HG03097 (cell line): ENCODE measurements around the gene ARL16.

ENCODE experiments used
- ATAC-seq: cut with Tn5 transposase; IDR thresholded peaks from one replicate; pipeline ENCODE4 v1.9.1; 2021; ENCODE audit not compliant: unreplicated experiment, low FRiP score

ARL16 gene, protein sequence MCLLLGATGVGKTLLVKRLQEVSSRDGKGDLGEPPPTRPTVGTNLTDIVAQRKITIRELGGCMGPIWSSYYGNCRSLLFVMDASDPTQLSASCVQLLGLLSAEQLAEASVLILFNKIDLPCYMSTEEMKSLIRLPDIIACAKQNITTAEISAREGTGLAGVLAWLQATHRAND

DNA sequence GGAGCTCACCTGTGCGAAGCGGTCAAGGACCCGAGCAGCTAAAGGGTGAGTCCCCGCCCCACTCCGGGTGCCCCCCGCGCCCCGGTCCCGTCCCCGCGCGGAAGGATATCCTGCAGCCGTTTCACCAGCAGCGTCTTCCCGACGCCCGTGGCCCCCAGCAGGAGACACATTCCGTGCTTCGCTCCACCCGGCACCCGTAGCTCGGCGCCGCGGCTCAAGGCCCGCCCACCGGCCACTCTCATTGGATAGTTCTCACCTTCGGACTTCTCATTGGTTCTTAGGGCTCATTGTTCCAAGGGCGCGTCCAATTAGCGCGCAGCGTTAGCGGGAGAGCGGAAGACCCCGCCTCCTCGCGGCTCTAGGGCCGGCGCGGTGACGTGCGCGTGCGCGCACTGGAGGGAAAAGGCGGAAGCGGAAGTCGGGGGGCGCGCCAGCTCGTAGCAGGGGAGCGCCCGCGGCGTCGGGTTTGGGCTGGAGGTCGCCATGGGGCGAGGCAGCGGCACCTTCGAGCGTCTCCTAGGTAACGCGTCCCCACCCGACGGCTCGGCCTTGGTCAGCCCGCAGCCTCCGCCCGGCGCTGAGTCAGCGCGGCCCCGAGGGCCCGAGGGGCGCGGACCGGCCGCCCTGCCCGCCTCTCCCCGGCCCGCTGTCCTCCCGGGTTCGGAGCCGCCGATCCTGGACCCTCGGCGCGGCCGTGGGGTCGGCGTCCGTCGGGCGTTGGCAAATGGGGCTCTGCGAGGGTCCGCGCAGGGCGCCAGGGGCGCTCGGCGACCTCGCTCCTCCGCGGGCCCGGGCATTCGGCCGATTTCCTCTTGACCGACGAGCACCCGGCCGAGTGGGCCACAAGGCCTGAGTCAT, at the start of gene ARL16, which contains the start of gene HGS:
Gene ARL16, minus strand, starts transcription at position 214 of the 858 bp plus-strand sequence. Its CDS starts 44 bp downstream, at position 170.
Gene HGS, plus strand, starts transcription at position 428 of the 858 bp plus-strand sequence. Its CDS starts 56 bp downstream, at position 484.
- peak; percentile 85 for ATAC-seq

DNA sequence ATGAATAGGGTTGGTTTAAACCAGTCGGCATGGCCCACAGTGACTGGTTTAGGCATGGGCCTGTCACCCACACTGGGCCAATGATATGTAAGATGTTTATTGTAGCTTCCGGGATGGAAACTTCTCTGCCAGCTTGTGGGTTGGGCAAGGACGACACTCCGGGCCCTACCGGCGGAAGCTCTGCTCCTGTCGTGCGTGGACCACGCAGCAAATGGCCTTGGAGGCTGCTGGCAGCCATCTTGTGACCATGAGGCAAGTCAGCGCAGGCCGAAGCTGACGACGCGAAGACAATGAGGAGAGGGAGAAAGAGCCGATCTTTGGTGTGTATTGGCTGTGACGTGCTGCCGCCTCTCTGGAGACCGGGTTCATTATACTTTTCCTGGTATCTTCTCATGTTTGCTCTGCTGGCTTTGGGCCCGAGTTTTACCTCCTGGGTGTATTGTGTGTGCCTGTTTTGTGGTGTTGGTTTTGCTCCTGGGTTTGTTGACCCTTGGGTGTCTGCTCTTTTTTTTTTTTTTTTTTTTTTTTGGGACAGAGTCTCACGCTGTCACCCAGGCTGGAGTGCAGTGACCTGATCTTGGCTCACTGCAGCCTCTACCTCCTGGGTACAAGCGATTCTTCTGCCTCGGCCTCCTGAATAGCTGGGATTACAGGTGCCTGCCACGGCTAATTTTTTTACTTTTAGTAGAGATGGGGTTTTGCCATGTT, 43.9 kb upstream of the ARL16 start:
- ATAC-seq = no peak

DNA sequence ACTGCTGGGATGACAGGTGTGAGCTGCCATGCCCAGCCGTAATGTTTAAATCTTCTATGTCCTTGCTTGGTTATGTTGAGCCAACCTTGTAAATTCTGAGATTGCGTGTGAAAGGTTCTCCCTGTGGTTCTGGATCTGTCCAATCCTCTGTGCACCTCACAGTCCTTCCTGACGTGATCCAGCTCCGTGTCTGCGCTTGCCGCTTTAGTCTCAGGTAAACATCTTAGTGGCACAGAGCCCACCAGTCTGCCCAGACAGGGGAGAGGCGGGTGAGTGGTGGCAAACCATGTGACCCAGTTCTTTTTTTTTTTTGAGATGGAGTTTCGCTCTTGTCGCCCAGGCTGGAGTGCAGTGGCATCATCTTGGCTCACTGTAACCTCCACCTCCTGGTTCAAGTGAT, 42.4 kb upstream of the ARL16 start:
- no peak for ATAC-seq

DNA sequence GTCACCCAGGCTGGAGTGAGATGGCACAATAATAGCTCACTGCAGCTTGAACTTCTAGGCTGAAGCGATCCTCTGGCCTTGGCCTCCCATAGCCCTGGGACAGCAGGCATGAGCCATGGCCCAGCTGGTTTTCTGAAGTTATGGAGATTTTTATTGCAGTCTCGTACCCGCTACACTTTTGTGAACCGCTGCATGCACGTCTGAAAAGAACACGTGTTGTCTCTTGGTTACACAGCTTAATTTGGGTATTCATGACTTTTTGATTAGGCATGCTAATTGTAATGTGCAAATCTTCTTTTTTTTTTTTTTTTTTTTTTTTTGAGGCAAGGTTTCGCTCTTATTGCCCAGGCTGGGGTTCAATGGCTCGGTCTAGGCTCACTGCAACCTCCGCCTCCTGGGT, 41.8 kb upstream of the ARL16 start:
- no peak for ATAC-seq

DNA sequence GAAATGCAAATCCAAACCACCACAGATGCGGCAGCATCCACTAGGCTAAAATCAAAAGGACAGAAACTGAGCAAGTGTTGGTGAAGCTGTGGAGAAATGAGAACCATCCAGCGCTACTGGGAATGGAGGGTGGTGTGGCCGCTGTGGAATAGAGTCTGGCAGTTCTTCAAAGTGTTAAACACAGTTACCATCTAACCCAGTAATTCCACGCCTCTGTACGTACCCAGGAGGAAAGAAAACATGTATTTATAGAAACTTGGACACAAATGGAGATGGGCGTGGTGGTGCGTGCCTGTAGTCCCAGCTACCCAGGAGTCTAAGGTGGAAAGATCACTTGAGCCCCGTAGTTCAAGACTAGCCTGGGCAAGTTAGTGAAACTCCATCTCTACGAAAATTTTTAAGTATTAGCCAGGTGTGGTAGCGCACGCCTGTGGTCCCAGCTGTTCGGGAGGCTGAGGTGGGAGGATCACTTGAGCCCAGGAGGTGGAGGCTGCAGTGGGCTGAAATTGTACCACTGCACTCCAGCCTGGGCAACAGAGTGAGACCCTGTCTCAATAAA, 40.1 kb upstream of the ARL16 start:
- ATAC-seq = no peak

DNA sequence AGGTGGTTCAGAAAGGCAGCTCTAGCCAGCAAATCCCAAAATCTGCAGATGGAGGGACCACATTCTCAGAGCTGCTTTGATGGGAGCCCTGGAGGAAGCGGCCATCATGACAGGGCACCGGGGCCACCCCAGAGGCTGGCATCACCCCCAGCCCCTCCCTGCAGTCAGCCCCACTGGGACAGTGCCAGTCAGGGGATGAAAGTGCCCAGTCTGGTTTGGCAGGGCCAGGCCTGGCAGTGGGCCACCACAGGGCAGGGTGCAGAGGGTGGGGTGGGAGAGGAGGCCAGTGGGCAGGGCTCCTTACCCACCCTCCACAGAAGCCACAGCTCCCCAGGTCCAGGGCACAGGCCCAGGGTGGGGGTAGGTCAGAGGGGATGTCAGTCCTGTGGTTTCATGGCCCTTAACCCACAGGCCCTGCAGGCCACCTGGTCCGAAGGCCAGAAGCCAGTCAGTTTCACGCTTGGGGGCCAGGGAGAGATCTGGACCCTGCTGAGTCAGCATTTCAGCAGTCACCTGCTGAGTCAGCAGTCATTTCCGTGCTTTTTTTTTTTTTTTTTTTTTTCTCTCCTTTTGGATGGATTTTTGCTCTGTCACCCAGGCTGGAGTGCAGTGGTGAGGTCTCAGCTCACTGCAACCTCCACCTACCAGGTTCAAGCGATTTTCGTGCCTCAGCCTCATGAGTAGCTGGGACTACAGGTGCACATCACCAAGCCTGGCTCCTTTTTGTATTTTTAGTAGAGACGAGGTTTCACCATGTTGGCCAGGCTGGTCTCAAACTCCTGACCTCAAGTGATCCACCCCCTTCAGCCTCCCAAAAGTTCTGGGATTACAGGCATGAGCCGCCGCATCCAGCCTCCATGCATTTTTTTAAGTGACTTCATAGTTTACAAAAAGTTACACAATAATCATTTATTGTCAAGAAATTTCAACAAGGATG, 38.9 kb upstream of the ARL16 start:
- ATAC-seq = no peak

DNA sequence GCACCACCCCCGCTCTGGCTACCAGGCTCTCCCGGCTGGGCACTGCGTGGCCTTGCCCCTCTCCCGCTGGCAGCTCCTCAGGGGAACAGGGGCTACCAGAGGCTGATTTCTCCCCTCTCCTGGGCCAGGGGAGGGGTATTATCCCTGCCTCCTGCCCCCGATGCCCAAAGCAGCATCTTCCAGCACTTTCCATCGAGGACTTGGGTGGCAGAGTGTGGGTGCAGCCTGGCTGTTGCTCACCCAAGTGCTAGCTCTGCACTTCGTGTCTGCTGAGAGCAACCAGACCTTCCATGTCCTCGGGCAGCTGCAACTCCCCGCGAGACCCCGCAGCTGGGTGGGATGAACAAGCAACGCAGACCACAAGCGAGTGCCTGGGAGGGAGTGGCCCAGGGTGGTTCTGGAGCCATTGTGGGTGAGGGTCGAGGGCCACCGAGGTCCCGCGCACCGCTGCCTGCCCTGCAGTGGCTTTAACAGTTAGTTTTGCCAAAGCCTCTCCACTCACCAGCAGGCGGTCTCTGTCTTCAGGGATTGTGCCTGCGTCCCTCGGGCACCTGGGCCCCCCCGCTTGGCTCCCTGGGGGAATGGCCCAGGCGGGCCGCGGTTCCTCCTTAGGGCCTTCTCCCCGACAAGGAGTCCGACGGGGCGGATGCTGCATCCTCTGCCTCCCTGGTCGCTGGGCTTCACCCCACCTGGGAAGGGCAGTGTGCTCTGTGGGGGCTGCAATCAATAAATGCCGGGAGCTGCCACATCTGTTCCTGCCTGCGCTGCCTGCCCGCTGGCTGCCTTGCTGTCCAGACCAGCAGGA, 36.9 kb upstream of the ARL16 start:
- ATAC-seq = no peak

DNA sequence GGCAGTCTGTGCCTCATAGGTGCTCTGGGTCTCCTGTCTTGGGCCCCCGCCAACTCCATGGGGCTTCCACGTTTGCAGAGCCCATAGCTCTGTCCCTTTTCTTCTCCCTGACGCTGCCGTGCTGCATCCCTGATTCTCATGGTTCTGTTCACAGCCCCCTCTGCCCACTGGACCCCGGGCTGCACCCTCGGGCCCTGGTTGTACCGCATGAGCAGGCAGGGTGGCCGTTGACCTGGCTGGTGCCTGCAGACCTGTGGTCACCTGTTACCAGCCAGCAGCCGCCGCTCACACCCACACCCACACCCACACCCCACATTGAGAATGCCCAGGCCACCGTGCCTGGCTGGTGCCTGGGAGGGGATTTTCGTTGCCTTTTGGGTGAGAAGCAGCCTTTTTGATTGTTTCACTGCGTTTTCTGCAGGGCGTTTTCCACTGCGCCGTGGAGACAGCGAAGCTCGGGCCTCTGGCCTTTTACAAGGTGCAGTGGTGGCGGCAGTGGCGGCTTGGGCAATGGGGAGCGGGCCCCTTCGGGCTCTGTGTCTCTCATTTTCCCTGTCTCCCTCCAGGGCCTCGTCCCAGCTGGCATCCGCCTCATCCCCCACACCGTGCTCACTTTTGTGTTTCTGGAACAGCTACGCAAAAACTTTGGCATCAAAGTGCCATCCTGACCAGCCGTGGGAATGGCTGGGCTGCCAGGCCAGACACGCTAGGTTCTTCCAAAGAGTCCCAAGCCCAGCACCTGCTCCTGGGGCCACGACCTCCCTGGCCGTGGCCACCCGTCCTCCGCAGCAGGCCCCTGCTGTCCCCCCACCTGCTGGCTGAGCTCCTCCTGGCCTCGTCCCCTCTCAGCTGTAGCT, 36.0 kb upstream of the ARL16 start:
- no peak for ATAC-seq

DNA sequence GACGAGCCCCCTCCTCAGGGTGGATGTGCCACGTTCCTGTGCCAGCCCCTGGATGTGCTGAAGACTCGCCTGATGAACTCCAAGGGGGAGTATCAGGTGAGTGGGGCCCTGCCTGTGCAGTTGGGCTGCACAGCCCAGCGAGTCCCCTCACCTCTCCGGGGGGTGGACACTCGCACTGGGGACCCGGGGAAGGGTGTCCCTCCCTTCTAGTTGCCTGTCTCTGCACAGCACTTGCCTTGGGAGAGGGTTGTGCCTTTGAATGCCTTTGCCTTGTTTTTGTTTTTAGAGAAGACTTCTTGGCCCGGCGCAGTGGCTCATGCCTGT, 34.1 kb upstream of the ARL16 start:
- ATAC-seq = no peak

DNA sequence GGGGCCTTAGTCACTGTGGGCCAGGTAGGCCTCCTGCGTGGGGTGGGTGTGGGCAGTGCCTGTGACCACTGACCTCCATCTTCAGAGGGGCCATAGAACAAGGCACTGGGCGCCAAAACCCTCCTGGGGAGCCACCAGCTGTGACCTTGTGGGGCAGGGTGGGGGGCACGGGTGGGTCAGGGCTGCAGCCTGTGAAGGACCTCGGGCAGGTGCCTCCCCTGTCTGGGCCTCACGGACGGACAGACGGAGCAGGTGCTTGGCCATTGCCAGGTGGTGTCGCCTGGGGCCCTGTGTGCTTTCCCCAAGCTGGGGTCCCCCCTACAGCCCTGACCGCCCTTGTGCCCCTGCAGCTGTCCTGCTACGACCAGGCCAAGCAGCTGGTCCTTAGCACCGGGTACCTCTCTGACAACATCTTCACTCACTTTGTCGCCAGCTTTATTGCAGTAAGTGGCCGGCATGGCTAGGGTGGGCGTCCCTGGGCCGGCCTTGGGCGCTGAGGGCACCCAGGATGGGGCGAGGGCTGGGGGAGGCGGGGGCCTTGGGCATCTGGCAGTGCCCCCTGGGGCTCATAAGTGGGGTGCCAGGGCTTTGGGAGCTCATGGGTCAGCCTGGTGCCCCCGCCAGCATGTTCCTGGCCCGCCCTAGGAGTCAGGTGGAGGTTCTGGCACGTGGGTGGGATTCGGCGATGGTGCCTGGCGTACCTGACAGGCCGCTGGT, 33.6 kb upstream of the ARL16 start:
- ATAC-seq = no peak

DNA sequence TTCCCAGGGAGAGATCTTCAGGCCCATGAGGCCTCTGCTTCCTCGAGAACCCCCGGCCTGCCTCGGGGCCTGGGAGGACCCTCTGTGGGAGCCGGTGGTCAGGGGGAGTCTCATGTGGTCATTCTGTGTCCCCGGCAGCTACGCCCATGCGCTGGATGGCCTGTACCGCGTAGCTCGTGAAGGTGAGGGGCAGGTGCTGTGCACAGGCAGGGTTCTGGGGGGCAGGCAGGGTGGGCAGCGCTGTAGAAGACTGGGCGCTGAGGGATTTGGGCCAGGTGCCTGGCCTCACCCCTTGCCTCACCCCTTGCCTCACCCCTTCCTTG, 33.0 kb upstream of the ARL16 start:
- no peak for ATAC-seq

DNA sequence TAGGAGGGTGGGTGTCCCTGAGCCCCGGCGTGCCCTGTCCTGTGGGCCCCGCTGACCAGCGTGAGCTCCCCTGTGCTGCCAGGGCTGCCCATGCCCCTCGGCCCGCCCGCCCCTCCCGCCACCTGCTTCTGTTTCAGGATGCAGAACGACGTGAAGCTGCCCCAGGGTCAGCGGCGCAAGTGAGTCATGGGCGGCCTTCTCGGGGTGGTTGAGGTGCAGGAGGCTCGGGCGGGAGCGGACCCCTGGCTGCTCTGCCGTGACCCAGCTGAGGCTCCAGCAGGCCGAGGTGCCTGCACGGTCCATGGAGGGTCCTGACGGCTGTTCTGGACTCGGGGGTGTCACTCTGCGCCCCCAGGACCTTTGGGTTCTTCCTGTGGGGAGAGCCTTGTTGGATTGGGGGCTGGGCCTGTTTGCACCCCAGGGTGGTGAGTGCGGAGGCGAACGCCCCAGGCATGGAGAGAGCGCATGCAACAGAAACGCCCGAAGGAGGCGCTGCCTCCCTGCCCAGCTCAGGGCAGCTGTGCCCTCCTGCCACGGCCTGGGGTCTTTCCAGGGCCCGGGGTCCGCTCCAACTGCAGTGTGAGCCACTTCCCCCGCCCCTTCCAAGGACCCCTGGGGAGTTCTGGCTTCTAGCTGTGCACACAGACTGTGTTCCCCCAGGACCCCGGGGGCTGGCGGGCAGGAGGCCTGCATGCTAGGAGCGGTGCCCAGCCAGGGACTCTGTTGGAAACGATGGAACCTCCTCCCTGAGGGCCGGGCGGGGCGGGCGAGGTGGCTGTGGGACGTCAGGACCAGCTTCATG, 32.5 kb upstream of the ARL16 start:
- ATAC-seq = no peak

DNA sequence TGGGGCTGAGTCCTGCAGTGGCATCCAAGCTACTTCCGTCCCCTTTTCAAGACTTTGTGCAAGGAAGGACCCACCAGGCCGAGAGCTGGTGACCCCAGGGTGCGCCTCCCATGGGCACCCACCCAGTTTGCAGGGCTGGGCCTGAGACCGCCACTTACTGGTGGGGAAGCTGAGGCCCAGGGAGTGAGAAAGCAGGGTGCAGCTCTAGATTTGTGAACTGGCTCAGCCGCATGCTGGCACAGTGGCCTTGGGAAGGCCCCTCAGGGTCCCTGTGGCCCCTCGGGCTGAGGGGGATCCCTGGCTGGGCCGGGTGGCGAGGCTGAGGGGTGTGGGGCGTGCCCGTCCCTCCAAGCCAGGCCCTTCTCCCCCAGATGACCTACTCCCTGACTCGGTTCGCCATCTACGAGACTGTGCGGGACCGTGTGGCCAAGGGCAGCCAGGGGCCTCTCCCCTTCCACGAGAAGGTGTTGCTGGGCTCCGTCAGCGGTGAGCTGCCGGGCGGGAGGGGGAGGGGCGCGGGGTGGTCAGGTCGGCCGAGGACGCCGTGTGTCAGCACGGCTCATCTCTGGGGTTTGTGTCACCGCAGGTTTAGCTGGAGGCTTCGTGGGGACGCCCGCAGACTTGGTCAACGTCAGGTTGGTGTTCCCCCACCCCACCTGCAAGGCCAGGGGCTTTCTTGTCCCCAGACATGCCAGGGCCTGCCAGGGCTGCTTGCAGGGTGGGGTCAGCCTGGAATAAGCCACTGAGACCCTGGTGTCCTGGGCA, 31.7 kb upstream of the ARL16 start:
- ATAC-seq = no peak

DNA sequence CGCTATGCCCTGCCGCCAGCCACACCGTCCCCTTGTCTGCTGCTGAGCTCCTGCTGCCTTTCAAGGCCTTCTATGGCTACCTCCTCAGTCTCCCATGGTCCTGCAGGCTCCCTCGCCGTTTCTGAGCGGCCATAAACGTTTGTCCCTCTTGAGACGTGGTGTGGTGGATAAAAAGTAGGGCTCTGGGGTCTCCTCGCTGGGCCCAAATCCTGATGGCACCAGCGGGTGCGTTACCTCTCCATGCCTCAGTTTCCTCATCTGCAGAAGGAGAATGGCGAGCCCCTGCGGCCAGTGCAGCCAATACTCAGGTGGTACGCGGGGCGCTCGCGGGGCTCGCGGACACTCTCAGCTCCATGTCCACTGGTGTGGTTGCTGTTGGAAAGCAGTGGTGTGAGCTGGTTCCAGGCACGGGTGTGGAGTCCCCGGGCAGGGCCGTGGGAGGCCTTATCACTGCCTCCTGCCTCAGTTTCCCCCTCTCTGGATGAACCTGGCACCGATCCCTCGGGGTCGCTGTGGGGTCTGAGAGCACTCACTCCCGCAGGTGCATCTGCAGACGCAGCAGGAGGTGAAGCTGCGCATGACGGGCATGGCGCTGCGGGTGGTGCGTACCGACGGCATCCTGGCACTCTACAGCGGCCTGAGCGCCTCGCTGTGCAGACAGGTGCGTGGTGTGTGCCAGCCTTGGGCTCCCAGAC, 31.0 kb upstream of the ARL16 start:
- ATAC-seq = no peak

DNA sequence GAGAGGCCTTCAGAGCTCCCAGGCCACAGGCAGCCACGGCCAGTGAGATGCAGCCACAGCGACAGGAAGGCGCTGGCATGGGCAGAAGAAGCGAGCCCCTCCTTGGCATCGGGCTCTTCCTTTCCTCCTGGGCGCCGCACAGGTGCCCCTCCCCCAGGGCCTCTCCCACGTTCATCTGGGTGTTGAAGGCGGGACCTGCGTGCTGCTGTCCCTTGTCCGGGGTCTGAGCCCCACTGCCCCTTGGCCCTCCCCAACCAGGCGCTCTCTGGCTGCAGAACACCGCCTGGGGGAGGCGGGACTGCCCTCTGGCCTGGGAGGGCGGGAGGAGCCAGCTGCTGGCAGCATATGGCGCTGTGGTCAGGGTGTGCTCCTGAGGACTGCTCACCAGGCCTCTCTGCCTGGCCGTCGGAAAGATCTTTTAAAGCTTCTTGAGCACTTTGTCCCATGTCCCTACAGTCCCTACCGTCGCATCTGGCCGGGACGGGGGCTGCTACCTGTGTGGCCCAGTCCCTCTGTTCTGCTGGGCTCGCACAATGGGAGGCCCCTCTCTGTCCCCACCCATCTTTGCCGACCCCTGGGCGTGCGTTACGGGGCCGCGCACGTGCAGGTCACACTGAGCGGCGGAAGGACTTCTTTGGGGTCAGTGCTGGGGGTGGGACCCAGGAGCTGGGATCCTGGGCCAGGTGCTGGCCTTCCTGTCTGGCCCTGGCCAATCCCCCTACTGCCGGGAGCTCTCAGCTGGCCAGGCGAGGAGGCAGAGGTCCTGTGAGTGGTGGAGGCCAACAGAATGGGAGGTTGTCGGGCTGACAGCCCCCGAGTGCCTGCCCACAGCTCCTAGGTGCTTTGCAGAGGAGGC, 30.2 kb upstream of the ARL16 start:
- ATAC-seq = no peak
